ENCODE measurements around the gene DHX35.

DNA sequence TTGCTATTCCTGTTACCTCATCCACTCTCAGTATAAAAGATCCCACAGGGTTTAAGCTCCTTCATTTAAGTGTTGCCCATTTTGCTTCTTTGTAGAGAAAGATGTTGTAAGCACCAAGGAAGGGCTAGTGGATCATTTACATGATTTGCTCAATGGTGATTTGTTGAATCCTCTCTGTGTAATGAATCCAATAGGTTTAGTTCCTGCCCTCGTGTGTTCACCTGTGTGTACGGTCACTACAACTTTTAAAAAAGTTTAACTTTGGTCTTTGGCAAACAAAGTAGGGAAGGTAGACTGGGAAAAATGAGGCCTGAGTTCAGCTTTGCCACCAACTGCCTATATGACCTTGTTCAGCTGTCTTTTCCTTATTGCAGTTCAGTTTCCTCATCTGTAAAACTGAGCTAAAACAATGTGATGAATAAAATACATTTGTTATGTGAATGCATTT lies 51.5 kb downstream of the DHX35 start:
- TF ChIP-seq, protein P1, sequence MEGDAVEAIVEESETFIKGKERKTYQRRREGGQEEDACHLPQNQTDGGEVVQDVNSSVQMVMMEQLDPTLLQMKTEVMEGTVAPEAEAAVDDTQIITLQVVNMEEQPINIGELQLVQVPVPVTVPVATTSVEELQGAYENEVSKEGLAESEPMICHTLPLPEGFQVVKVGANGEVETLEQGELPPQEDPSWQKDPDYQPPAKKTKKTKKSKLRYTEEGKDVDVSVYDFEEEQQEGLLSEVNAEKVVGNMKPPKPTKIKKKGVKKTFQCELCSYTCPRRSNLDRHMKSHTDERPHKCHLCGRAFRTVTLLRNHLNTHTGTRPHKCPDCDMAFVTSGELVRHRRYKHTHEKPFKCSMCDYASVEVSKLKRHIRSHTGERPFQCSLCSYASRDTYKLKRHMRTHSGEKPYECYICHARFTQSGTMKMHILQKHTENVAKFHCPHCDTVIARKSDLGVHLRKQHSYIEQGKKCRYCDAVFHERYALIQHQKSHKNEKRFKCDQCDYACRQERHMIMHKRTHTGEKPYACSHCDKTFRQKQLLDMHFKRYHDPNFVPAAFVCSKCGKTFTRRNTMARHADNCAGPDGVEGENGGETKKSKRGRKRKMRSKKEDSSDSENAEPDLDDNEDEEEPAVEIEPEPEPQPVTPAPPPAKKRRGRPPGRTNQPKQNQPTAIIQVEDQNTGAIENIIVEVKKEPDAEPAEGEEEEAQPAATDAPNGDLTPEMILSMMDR (conservative IDR thresholded peaks at IDR 0.05) = no peak
- no peak for TF ChIP-seq EZH2 (IDR thresholded peaks at IDR 0.05; ENCODE audit: low read depth)
